ENCODE measurements around the gene MAT2B.

DNA sequence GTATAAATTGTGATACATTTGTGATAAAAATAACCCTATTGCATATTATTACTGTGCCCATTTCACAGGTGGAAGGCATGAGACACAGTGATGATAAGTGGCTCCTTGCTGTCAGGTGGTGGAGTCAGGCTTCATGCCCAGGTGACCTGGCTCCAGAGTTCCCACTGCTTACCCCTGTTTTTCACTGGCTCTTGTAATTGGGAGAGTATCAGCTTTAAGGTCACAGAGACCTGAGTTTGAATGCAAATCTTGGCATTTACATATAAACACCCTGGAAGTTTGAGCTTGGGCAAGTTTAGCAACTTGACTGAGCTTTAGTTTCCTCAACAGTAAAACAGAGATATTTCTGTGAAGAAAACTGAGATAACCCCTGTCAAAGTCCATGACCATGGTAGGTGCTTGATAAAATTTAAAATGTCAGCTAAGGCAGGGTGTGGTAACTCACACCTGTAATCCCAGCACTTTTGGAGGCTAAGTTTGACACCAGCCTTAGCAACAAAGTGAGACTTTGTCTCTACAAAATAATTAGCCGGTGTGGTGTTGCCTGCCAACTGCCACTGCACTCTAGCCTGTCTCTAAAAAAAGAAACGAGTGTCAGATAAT lies 29.2 kb downstream of the MAT2B start:
- TF ChIP-seq ZKSCAN1 (IDR thresholded peaks at IDR 0.05; ENCODE audit: low read length) (no peak), CAMTA2 (CRISPR knock-in tag; IDR thresholded peaks at IDR 0.05; ENCODE audit: borderline replicate concordance) (no peak)
